ENCODE measurements around the gene TEAD1.

TEAD1 gene

DNA sequence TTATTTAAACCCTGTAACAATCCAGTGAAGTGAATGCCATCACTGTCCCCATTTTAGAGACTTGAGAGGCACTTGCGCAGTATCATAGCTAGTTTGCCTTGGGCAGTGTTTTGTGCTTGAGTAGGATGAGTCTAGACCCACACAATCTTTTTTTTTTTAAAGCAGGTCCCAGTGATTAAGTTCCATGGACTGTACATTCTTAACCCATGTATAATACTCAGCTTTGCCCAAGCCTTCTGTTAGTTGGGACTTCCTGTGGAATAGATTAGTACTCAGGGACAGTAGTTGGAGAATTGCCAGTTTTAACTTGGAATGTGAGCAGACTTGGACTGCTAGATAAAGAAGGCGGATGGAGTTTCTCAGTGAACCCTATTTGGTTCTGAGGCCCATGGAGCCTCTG, 226.3 kb downstream of the TEAD1 start:
- no peaks in the 10 kb centered on the region for H3K36me3 ChIP-seq (replicated peaks; ENCODE audit: insufficient read depth, low read length)
- H3K27me3 ChIP-seq (replicated peaks; ENCODE audit: insufficient read depth, low read length): no peaks in the 10 kb centered on the region
- no peak overlapping the region for H3K9ac ChIP-seq (ENCODE audit: low read length)
- H2AFZ ChIP-seq (ENCODE audit: low read length): no peak overlapping the region
- H3K9me3 ChIP-seq (replicated peaks; ENCODE audit: insufficient read depth, low read length): no peaks in the 10 kb centered on the region
- no peaks in the 10 kb centered on the region for H3F3A ChIP-seq (ENCODE audit: insufficient read depth, low read length)
- no peak overlapping the region for H3K4me2 ChIP-seq (ENCODE audit: low read depth, low read length)
- H3K79me2 ChIP-seq (ENCODE audit: low read length): peaks cover 5% of the 10 kb centered on the region; the same call in 1 of the 2 replicates
- no peaks in the 10 kb centered on the region for H4K20me1 ChIP-seq (ENCODE audit: insufficient read depth, low read length)
- H3K9me2 ChIP-seq (replicated peaks; ENCODE audit: insufficient read depth, low read length): no peaks in the 10 kb centered on the region
- no peak for DNase-seq
- H3K4me3 ChIP-seq (ENCODE audit: low read length): no peak overlapping the region
- peaks cover 11% of the 10 kb centered on the region for H3K4me1 ChIP-seq (ENCODE audit: low read length)
- no peak overlapping the region for H3K27ac ChIP-seq (ENCODE audit: low read length)
- TF ChIP-seq, protein P1, sequence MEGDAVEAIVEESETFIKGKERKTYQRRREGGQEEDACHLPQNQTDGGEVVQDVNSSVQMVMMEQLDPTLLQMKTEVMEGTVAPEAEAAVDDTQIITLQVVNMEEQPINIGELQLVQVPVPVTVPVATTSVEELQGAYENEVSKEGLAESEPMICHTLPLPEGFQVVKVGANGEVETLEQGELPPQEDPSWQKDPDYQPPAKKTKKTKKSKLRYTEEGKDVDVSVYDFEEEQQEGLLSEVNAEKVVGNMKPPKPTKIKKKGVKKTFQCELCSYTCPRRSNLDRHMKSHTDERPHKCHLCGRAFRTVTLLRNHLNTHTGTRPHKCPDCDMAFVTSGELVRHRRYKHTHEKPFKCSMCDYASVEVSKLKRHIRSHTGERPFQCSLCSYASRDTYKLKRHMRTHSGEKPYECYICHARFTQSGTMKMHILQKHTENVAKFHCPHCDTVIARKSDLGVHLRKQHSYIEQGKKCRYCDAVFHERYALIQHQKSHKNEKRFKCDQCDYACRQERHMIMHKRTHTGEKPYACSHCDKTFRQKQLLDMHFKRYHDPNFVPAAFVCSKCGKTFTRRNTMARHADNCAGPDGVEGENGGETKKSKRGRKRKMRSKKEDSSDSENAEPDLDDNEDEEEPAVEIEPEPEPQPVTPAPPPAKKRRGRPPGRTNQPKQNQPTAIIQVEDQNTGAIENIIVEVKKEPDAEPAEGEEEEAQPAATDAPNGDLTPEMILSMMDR (IDR thresholded peaks at IDR 0.05; ENCODE audit: low read length): no peak
- TF ChIP-seq EZH2 (optimal IDR thresholded peaks at IDR 0.05; ENCODE audit: low read depth, low read length): no peak
- no peak for TF ChIP-seq EZH2phosphoT487 (IDR thresholded peaks at IDR 0.05; ENCODE audit: low read length)

DNA sequence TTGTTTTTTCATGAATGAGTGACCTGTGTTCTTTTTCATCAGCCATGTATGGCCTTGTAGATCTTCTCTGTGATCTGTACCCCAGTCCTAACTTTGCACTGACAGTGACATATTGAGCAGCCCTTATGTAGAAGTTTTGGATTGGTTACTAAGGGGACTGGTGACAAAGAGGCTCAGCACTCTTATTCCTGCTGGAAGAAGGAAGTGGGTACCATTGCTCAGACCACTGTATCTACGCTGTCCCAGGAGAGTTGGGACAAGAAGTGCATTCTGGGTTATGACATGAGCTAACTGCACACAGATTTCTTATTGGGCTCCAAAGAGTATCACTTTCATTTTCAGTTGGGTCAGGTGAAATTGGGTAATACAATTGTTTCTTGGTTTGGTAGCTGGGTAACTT, 227.1 kb downstream of the TEAD1 start:
- H3K27me3 ChIP-seq (replicated peaks; ENCODE audit: insufficient read depth, low read length): no peaks in the 10 kb centered on the region
- H3K27ac ChIP-seq (ENCODE audit: low read length): no peak overlapping the region
- no peak overlapping the region for H3K4me3 ChIP-seq (ENCODE audit: low read length)
- no peaks in the 10 kb centered on the region for H3F3A ChIP-seq (ENCODE audit: insufficient read depth, low read length)
- H3K36me3 ChIP-seq (replicated peaks; ENCODE audit: insufficient read depth, low read length): no peaks in the 10 kb centered on the region
- no peaks in the 10 kb centered on the region for H3K9me3 ChIP-seq (replicated peaks; ENCODE audit: insufficient read depth, low read length)
- H4K20me1 ChIP-seq (ENCODE audit: insufficient read depth, low read length): no peaks in the 10 kb centered on the region
- no peak overlapping the region for H3K4me2 ChIP-seq (ENCODE audit: low read depth, low read length)
- no peaks in the 10 kb centered on the region for H3K9me2 ChIP-seq (replicated peaks; ENCODE audit: insufficient read depth, low read length)
- no peak overlapping the region for H3K9ac ChIP-seq (ENCODE audit: low read length)
- no peak overlapping the region for H2AFZ ChIP-seq (ENCODE audit: low read length)
- peak; percentile 24 for DNase-seq
- peaks cover 5% of the 10 kb centered on the region; the same call in 1 of the 2 replicates for H3K79me2 ChIP-seq (ENCODE audit: low read length)
- H3K4me1 ChIP-seq (ENCODE audit: low read length): peaks cover 11% of the 10 kb centered on the region
- TF ChIP-seq EZH2phosphoT487 (IDR thresholded peaks at IDR 0.05; ENCODE audit: low read length) (no peak), EZH2 (optimal IDR thresholded peaks at IDR 0.05; ENCODE audit: low read depth, low read length) (no peak)
- TF ChIP-seq, protein P1 (IDR thresholded peaks at IDR 0.05; ENCODE audit: low read length): no peak

DNA sequence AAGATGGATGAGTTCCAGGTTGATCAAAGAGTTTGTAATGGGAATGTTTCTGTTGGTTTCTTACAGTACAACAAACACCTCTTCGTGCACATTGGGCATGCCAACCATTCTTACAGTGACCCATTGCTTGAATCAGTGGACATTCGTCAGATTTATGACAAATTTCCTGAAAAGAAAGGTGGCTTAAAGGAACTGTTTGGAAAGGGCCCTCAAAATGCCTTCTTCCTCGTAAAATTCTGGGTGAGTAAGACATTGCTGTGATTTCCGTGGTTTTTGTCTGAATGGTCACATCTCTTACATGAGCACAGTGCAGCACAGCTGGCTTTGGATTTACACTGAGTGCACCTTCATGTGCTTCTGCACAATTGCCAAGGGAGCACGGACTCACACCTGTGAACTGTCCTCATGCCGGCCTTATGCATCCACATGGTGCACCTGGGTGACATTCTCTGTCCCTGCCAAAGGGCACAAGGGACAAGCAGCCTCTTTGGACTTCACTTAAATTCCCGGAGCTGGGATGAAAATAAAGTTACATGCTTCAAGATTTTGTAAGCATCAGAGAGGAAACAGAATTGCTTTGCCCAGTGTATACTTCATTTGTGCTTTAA, 227.8 kb downstream of the TEAD1 start:
- no peaks in the 10 kb centered on the region for H3K9me2 ChIP-seq (replicated peaks; ENCODE audit: insufficient read depth, low read length)
- peaks cover 5% of the 10 kb centered on the region; the same call in 1 of the 2 replicates for H3K79me2 ChIP-seq (ENCODE audit: low read length)
- H3K36me3 ChIP-seq (replicated peaks; ENCODE audit: insufficient read depth, low read length): no peaks in the 10 kb centered on the region
- no peaks in the 10 kb centered on the region for H3K9me3 ChIP-seq (replicated peaks; ENCODE audit: insufficient read depth, low read length)
- H3K27me3 ChIP-seq (replicated peaks; ENCODE audit: insufficient read depth, low read length): no peaks in the 10 kb centered on the region
- no peak overlapping the region for H3K9ac ChIP-seq (ENCODE audit: low read length)
- H4K20me1 ChIP-seq (ENCODE audit: insufficient read depth, low read length): no peaks in the 10 kb centered on the region
- no peak overlapping the region for H3K27ac ChIP-seq (ENCODE audit: low read length)
- no peaks in the 10 kb centered on the region for H3F3A ChIP-seq (ENCODE audit: insufficient read depth, low read length)
- no peak overlapping the region for H3K4me2 ChIP-seq (ENCODE audit: low read depth, low read length)
- TF ChIP-seq EZH2phosphoT487 (IDR thresholded peaks at IDR 0.05; ENCODE audit: low read length) (no peak), EZH2 (optimal IDR thresholded peaks at IDR 0.05; ENCODE audit: low read depth, low read length) (no peak)
- TF ChIP-seq, protein P1 (IDR thresholded peaks at IDR 0.05; ENCODE audit: low read length): no peak
- DNase-seq: no peak
- peaks cover 11% of the 10 kb centered on the region for H3K4me1 ChIP-seq (ENCODE audit: low read length)
- H2AFZ ChIP-seq (ENCODE audit: low read length): no peak overlapping the region
- no peak overlapping the region for H3K4me3 ChIP-seq (ENCODE audit: low read length)
